Gastrocnemius medialis (tissue), 4 donors: ENCODE results near the gene C2orf49. TPM values are rescaled to one million over a fixed set of nuclear protein-coding genes. Genes with fewer than 3 reads are reported as not detected.

Source experiments
- ATAC-seq, 2 donors: fragments of 150-250 bp; one replicate each; pipeline ENCODE4 v1.9.1; 2016
- DNase-seq, 2 donors: peaks; one replicate each; pipeline ENCODE4 v3.0.0-alpha.2; 2019
- H3K27ac ChIP-seq, 4 donors: fragments of 200-600 bp; sonication (generic); 1 replicate in 1 of 4; 2 replicates in 3 of 4; pipeline ENCODE4 v1.5.1; 2016 to 2018; ENCODE audit warnings: mild to moderate bottlenecking in 2 of 4, moderate library complexity in 1 of 4
- H3K27me3 ChIP-seq, 3 donors: fragments of 200-600 bp; sonication (generic) in 2 of 3; 1 replicate in 1 of 3; 2 replicates in 2 of 3; pipeline versions ENCODE4 v1.5.1 to v1.6.0; 2016 to 2019; ENCODE audit warnings: mild to moderate bottlenecking in 1 of 3, moderate library complexity in 1 of 3
- H3K36me3 ChIP-seq, 2 donors: fragments of 200-600 bp; sonication (generic) in 1 of 2; one replicate each; pipeline ENCODE4 v1.5.1; 2017 to 2018
- H3K4me1 ChIP-seq, 2 donors: fragments of 200-600 bp; sonication (generic) in 1 of 2; one replicate each; pipeline ENCODE4 v1.5.1; 2016 to 2017; ENCODE audit warnings: mild to moderate bottlenecking in 2 of 2
- H3K4me3 ChIP-seq, 4 donors: fragments of 200-600 bp; sonication (generic) in 3 of 4; 1 replicate in 1 of 4; 2 replicates in 3 of 4; pipeline ENCODE4 v1.5.1; 2016 to 2019; ENCODE audit warnings: mild to moderate bottlenecking in 2 of 4
- H3K9me3 ChIP-seq, 3 donors: fragments of 200-600 bp; sonication (generic) in 2 of 3; 1 replicate in 1 of 3; 2 replicates in 2 of 3; pipeline ENCODE4 v1.5.1; 2016 to 2019
- CTCF ChIP-seq, 5 experiments: fragments of 450-650 bp in 3 of 5; fragments of 200-600 bp in 2 of 5; sonication (generic) in 2 of 5; IDR thresholded peaks in 4 of 5; conservative IDR thresholded peaks in 1 of 5; 1 replicate in 4 of 5; 2 replicates in 1 of 5; pipeline ENCODE4 v1.5.1; 2016 to 2019; ENCODE audit warnings: antibody characterized with exemption in 5 of 5, mild to moderate bottlenecking in 3 of 5, moderate library complexity in 3 of 5
- POLR2A ChIP-seq, 2 donors: fragments of 450-650 bp; IDR thresholded peaks; one replicate each; pipeline ENCODE4 v1.6.1; 2017; ENCODE audit warnings: antibody characterized with exemption in 2 of 2, mild to moderate bottlenecking in 2 of 2, moderate library complexity in 2 of 2
- in situ Hi-C, 4 donors: fragments of 200-750 bp; cut with MboI; loops; one replicate each; pipeline versions ENCODE4 v1.15.0 to v1.8.0; 2017; ENCODE audit warnings: low sequenced_read_pairs in 4 of 4
- intact Hi-C: fragments of 100-400 bp; cut with DNase I; formaldehyde crosslinking; loops from one replicate; pipeline ENCODE4 v1.15.1; 2023; ENCODE audit warnings: low total_unique reads
- total RNA-seq, 4 donors: library from RNA; depleted of rRNA; stranded (reverse); fragments of >200 nt; gene quantifications; one replicate each; pipeline versions ENCODE4 v1.1.0 to v1.2.3, GENCODE V29; 2016

Gene C2orf49
- total RNA-seq, 4 donors from 2014 or later = 12.8 to 26.7 (median 18.6) TPM

- H3K4me1 ChIP-seq = peaks cover 70 to 80% of the 10 kb centered on the region in 2 donors
- peaks cover 0 to 19% of the 10 kb centered on the region in 2 donors for H3K36me3 ChIP-seq
- no peaks in the 10 kb centered on the region for H3K9me3 ChIP-seq
- TF ChIP-seq POLR2A (IDR thresholded peaks at IDR 0.05) (no peak), CTCF (IDR thresholded peaks at IDR 0.05 in 4 of 5, conservative IDR thresholded peaks at IDR 0.05 in 1 of 5) (no peak)
- intact Hi-C loops (loop anchor here (5.0 to 10.0 kb wide), 2 partner anchors 115 to 363 kb away; partner anchors contain the start of gene NCK2), in situ Hi-C loops (no loop called here)
- H3K4me3 ChIP-seq = no peak overlapping the region
- DNase-seq = no peak
- H3K27ac ChIP-seq = peak overlapping the region in 3 of 4 donors; percentile 61 to 81 (median 78)
- no peak for ATAC-seq
- no peaks in the 10 kb centered on the region for H3K27me3 ChIP-seq
Measured at GRCh38 chr2:105382177-105382576, 44.8 kb downstream of the C2orf49 start.

GRCh38 chr2:105383432-105384166 is 46.3 kb downstream of the C2orf49 start:
- Histone ChIP-seq H3K27ac (peak overlapping the region; percentile 72 to 81 (median 75)), H3K36me3 (peaks cover 0 to 19% of the 10 kb centered on the region in 2 donors), H3K27me3 (no peaks in the 10 kb centered on the region), H3K4me1 (peaks cover 77 to 78% of the 10 kb centered on the region in 2 donors), H3K4me3 (no peak overlapping the region), H3K9me3 (no peaks in the 10 kb centered on the region)
- TF ChIP-seq CTCF (IDR thresholded peaks at IDR 0.05 in 4 of 5, conservative IDR thresholded peaks at IDR 0.05 in 1 of 5) = no peak
- no peak for TF ChIP-seq POLR2A (IDR thresholded peaks at IDR 0.05)
- DNase-seq = no peak
- peak; percentile 65 to 67 for ATAC-seq
- intact Hi-C loops (loop anchor here (5.0 to 10.0 kb wide), 2 partner anchors 114 to 361 kb away; partner anchors contain the start of gene NCK2), in situ Hi-C loops (no loop called here)

DNA sequence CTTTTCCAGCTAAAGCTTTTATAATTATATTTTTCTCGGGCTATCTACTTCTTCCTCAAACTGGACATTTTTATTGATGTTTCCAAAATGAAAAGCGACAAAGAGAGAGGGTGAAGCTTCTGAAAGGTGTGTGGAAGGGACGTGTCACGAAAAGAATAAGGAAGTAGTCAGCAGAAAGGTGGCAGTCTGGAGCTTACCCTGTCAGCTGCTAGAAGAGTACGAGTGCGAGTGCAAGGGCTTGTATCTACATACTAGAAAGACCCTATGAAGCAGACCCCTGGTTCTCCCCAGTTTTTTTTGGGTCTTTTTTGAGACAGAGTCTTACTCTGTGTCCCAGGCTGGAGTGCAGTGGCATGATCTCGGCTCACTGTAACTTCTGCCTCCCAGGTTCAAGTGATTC is 46.9 kb downstream of the C2orf49 start:
- Histone ChIP-seq H3K36me3 (peaks cover 0 to 19% of the 10 kb centered on the region in 2 donors), H3K4me3 (no peak overlapping the region), H3K27me3 (no peaks in the 10 kb centered on the region), H3K27ac (peak overlapping the region; percentile 72 to 81 (median 75)), H3K4me1 (peaks cover 77 to 78% of the 10 kb centered on the region in 2 donors), H3K9me3 (no peaks in the 10 kb centered on the region)
- ATAC-seq (peak in 1 of 2 donors; percentile 35), DNase-seq (no peak)
- in situ Hi-C loops = no loop called here
- intact Hi-C loops = loop anchor here (5.0 to 10.0 kb wide), 2 partner anchors 113 to 361 kb away; partner anchors contain the start of gene NCK2
- TF ChIP-seq CTCF (IDR thresholded peaks at IDR 0.05 in 4 of 5, conservative IDR thresholded peaks at IDR 0.05 in 1 of 5) = peak in 2 of 5 experiments; percentile 20 to 30
- TF ChIP-seq POLR2A (IDR thresholded peaks at IDR 0.05) = no peak

DNA sequence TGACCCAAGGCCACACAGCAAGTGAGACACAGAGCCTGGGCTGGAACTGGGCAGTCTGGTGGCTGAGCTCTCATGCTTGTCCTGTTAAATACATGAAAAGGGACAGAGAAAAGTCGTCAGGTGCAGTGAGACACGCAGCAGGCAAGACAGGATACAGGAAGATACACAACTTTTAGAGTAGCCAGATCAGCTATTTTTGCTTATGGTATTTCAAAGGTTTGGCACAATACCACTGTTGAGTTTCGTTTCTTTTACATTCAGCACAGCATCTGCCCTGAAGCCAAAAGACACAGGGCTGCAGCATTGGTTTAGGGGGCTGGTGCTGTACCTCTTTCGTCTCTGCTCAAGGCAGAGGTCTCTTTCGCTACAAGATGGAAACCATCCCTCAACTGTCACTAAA is 47.5 kb downstream of the C2orf49 start:
- no peaks in the 10 kb centered on the region for H3K27me3 ChIP-seq
- peak overlapping the region; percentile 72 to 81 (median 75) for H3K27ac ChIP-seq
- H3K4me1 ChIP-seq = peaks cover 75 to 76% of the 10 kb centered on the region in 2 donors
- no peaks in the 10 kb centered on the region for H3K9me3 ChIP-seq
- peaks cover 0 to 19% of the 10 kb centered on the region in 2 donors for H3K36me3 ChIP-seq
- no peak for DNase-seq
- in situ Hi-C loops (no loop called here), intact Hi-C loops (loop anchor here (5.0 to 10.0 kb wide), 2 partner anchors 112 to 360 kb away; partner anchors contain the start of gene NCK2)
- no peak for ATAC-seq
- TF ChIP-seq CTCF (IDR thresholded peaks at IDR 0.05 in 4 of 5, conservative IDR thresholded peaks at IDR 0.05 in 1 of 5) (no peak), POLR2A (IDR thresholded peaks at IDR 0.05) (no peak)
- H3K4me3 ChIP-seq = no peak overlapping the region
